IMR-90 (cell line): ENCODE results near the gene KRT83.

Experiments
- BHLHE40 ChIP-seq: fragments of 150-350 bp; IDR thresholded peaks from 2 replicates; pipeline ENCODE4 v1.6.1; 2016; ENCODE audit warnings: mild to moderate bottlenecking, low read depth, low read length
- CEBPB ChIP-seq: IDR thresholded peaks from 2 replicates; pipeline ENCODE4 v1.6.1; 2012; ENCODE audit warnings: low read depth, low read length, improper control_type of control experiment
- CTCF ChIP-seq: conservative IDR thresholded peaks from 2 replicates; pipeline ENCODE4 v1.5.1; 2012; ENCODE audit warnings: mild to moderate bottlenecking, low read depth, low read length, improper control_type of control experiment
- ELK1 ChIP-seq: fragments of 150-350 bp; IDR thresholded peaks from 2 replicates; pipeline ENCODE4 v1.6.1; 2016; ENCODE audit warnings: low read depth, mild to moderate bottlenecking, low read length, moderate library complexity, borderline replicate concordance
- FOS ChIP-seq: fragments of 150-350 bp; IDR thresholded peaks from 2 replicates; pipeline ENCODE4 v1.6.1; 2016; ENCODE audit warnings: low read depth, low read length
- MAFK ChIP-seq: IDR thresholded peaks from 2 replicates; pipeline ENCODE4 v1.6.1; 2012; ENCODE audit warnings: low read depth, low read length, improper control_type of control experiment
- MAZ ChIP-seq: IDR thresholded peaks from 2 replicates; pipeline ENCODE4 v1.6.1; 2012; ENCODE audit warnings: low read depth, mild to moderate bottlenecking, low read length, improper control_type of control experiment, moderate library complexity, borderline replicate concordance
- POLR2A ChIP-seq: IDR thresholded peaks from 2 replicates; pipeline ENCODE4 v1.6.1; 2012; ENCODE audit warnings: mild to moderate bottlenecking, low read depth, low read length
- RAD21 ChIP-seq: IDR thresholded peaks from 2 replicates; pipeline ENCODE4 v1.6.1; 2012; ENCODE audit warnings: low read length, improper control_type of control experiment
- RCOR1 ChIP-seq: IDR thresholded peaks from 2 replicates; pipeline ENCODE4 v1.6.1; 2012; ENCODE audit warnings: mild to moderate bottlenecking, low read length, improper control_type of control experiment; ENCODE audit not compliant: insufficient replicate concordance
- RFX5 ChIP-seq: IDR thresholded peaks from 2 replicates; pipeline ENCODE4 v1.8.0; 2012; ENCODE audit warnings: low read depth, mild to moderate bottlenecking, low read length, moderate library complexity
- SMC3 ChIP-seq: fragments of 150-350 bp; IDR thresholded peaks from 2 replicates; pipeline ENCODE4 v1.6.1; 2016; ENCODE audit warnings: low read depth, mild to moderate bottlenecking, antibody characterized with exemption, low read length, moderate library complexity
- USF2 ChIP-seq: fragments of 150-350 bp; IDR thresholded peaks from 2 replicates; pipeline ENCODE4 v1.6.1; 2017; ENCODE audit warnings: mild to moderate bottlenecking, antibody characterized with exemption, low read length, low read depth

- no peak for TF ChIP-seq CTCF
- TF ChIP-seq POLR2A: no peak
- no peak for TF ChIP-seq BHLHE40
- TF ChIP-seq RAD21: no peak
- TF ChIP-seq FOS: no peak
- no peak for TF ChIP-seq SMC3
- TF ChIP-seq USF2: no peak
- no peak for TF ChIP-seq ELK1
- no peak for TF ChIP-seq MAZ
- no peak for TF ChIP-seq MAFK
- no peak for TF ChIP-seq RFX5
- no peak for TF ChIP-seq CEBPB
- no peak for TF ChIP-seq RCOR1
These were observed 22.9 kb upstream of the KRT83 start for GRCh38 chr12:52344111-52344510.
